Dermis blood vessel endothelial cell (primary cell): Measurements from ENCODE around the gene TRAF2. TPM values are rescaled to one million over a fixed set of nuclear protein-coding genes. Genes with fewer than 3 reads are reported as not detected.
"Not testable (repeated sequence)": the region's sequence is repeated elsewhere in the genome, so short reads cannot be mapped to it uniquely, and the experiment has no call there.

Experiments
- DNase-seq: peaks from one replicate; pipeline ENCODE4 v3.0.0; 2010
- total RNA-seq: library from RNA; depleted of rRNA; stranded (reverse); fragments of >200 nt; gene quantifications from 2 replicates; pipeline ENCODE4 v1.2.3, GENCODE V29; 2014

Gene TRAF2
- 20.6 and 24.2 TPM in 2 replicates for total RNA-seq

DNA sequence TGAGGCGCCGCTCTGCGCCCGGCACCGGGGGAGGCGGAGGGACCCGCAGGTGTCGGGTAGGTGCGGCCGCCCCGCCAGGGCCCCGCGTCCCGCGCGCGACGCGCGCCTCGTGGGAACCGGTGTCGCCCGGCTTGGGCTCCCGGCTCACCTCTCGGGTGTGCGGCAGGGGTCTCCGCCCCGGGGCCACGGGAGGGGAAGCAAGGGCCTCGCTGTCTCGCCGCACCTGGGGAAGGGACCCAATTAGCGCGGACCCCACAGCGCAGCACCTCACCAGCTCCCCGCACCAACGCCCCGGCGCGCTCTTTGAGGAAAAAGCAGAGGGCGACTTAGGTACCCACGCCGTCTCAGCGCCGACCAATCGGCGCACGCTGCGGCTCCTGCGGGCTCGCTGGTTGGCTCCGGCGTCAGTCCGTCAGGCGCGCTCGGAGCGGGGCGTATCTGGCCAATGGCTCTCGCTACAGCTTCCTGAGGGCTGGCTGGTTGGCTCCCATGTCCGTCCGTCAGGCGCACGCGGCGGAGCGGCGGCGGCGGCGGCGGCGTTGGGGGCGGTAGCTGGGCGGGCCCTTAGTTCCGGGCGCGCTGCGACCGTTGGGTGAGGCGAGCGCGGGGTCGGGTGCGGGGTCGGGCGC lies at the start of gene TRAF2:
TRAF2 (plus strand) TSS at position 567 of the 629 bp plus-strand sequence. CDS start 12,225 bp downstream, outside the sequence.
- DNase-seq = peak; percentile 100

- no peak for DNase-seq
These were observed 49.0 kb upstream of the TRAF2 start for GRCh38 chr9:136837146-136837855.

DNA sequence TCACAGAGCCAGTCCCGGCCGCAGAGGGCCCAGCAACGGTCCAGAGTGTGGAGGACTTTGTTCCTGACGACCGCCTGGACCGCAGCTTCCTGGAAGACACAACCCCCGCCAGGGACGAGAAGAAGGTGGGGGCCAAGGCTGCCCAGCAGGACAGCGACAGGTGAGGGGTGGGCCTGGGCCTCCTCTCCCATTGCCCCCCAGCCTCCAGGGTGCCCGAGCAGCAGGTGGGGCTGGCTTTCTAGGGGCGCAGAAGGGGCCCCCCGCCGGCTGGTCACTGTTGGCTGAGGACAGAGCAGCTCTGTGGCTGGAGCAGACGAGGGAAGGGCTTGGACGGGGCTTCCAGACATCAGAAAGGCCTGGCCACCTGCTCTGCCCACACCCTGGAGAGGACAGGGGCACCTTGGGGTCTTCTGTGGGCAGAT lies 48.4 kb upstream of the TRAF2 start:
- DNase-seq = not testable (repeated sequence)

DNA sequence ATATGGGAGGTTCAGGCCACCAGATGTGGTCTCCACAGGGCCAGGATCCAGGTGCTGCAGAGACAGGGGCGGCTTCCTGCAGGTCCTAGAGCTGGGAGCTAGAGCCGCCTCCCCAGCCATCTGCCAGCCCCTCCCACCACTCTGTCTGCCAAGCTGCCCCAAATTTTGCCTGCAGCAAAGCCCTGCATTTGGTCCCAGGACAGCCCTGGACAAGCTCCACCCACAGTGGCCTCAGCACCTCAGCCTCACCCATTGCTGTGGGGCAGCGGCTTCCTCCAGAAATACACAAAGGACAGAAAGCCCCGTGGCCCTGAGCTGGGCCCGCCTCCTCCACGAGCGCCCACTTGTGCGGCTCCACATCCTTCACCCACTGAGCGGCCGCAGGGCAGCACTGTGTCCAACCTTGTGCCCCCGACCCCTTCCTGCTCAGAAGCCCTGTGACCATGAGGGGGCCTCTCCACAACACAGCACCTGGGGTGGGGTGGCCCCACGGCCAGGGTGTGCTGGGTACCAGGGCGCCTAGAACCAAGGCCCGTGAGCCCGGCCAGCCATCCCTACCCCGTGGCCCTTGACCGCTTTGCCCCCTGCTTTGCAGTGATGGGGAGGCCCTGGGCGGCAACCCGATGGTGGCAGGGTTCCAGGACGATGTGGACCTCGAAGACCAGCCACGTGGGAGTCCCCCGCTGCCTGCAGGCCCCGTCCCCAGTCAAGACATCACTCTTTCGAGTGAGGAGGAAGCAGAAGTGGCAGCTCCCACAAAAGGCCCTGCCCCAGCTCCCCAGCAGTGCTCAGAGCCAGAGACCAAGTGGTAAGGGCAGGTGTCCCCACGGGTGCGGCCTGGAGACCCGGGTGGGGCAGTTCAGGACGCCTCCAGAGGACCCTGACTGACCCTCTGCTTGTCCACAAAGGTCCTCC lies 47.7 kb upstream of the TRAF2 start:
- no peak for DNase-seq

DNA sequence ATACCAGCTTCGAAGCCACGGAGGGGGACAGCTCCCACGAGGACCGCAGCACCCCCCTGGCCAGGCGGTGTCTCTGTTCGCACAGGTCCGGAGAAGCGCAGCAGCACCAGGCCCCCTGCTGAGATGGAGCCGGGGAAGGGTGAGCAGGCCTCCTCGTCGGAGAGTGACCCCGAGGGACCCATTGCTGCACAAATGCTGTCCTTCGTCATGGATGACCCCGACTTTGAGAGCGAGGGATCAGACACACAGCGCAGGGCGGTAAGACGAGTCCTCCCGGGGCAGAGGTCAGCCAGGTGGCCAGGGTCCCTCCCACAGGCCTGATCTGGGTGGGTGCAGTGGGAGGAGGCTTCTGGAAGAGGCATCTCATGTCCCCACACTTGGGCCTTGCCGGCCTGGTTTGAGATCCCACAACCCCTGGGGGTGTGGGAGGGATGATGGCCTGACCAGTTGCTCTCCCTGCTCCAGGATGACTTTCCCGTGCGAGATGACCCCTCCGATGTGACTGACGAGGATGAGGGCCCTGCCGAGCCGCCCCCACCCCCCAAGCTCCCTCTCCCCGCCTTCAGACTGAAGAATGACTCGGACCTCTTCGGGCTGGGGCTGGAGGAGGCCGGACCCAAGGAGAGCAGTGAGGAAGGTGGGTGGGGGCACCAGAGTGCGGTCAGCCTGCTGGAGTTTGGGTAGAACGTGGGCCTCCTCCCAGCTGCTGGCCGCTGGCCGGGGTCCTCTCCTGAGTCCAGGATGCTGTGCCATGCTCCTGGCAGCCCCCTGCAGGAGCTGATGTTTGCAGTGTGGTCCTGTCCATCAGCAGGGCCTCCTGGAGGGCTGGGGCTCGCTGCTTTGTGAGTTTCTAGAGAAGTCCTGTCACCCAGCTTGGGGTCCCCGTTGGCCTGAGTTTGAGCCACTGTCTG lies 46.8 kb upstream of the TRAF2 start:
- no peak for DNase-seq

DNA sequence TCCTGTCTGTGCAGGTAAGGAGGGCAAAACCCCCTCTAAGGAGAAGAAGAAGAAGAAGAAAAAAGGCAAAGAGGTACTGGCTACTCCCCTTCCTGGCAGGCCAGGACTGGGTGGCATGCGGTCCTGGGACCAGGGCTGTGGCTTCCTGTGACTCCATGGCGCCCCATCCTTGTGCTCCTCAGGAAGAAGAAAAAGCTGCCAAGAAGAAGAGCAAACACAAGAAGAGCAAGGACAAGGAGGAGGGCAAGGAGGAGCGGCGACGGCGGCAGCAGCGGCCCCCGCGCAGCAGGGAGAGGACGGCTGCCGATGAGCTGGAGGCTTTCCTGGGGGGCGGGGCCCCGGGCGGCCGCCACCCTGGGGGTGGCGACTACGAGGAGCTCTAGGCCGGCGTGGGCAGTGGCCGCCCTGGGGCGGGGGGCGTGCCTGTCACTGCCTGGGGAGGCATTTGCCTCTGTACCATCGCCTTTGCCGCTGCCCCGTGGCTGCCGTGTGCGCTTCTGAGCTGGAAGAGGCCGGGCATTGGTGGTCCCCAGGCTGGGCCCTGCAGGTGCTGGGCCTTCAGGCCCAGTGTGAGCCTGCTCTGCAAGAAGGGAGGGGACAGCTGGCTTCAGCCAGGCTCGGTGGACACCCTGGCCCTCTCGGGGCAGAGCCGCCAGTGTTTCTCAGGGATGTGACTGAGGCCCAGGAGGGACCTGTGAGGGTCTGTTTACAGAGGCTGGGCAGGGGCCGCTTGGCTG lies 46.0 kb upstream of the TRAF2 start:
- DNase-seq = no peak

GRCh38 chr9:136840877-136841645 lies 45.3 kb upstream of the TRAF2 start:
- DNase-seq = peak; percentile 37

DNA sequence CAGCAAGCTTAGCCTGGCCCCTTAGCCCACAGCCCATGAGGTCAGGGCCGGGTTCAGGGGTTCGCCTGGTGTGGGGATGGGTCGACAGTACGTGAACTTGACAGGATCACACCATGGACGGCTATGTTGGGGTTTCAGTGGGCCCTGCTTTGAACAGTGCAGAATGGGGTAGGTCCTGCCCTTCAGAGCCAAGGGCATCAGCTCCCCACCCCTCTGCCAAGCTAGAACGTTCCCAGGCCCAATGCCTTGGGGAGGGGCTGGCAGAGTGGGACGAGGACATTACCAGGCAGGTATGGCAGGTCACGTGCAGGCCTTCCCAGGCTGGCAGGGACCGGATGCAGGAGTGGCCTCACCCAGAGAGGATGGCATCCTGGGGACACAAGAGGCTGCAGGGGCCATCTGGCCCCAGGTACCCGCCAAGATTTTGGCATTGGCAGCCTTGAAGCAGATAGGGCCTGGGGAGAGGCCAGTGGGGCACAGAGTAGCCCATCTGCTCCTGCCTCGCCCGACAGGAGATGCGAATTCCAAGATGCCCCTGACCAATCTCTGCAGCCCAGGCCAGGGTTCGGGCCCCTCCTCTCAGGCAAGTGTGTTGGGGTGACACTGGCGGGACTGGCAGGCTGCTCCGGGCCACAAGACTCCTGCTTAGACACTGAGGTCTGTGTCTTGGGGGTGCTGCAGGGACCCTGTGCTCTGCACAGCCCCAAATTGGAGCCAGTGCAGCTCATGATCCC lies 44.5 kb upstream of the TRAF2 start:
- DNase-seq = not testable (repeated sequence)

- DNase-seq = peak; percentile 84
These were observed 43.9 kb upstream of the TRAF2 start, which contains the start of gene AJM1 for GRCh38 chr9:136842380-136842948. Gene AJM1 (plus strand): TSS chr9:136842478. CDS start chr9:136844415, 1,937 bp downstream.

DNA sequence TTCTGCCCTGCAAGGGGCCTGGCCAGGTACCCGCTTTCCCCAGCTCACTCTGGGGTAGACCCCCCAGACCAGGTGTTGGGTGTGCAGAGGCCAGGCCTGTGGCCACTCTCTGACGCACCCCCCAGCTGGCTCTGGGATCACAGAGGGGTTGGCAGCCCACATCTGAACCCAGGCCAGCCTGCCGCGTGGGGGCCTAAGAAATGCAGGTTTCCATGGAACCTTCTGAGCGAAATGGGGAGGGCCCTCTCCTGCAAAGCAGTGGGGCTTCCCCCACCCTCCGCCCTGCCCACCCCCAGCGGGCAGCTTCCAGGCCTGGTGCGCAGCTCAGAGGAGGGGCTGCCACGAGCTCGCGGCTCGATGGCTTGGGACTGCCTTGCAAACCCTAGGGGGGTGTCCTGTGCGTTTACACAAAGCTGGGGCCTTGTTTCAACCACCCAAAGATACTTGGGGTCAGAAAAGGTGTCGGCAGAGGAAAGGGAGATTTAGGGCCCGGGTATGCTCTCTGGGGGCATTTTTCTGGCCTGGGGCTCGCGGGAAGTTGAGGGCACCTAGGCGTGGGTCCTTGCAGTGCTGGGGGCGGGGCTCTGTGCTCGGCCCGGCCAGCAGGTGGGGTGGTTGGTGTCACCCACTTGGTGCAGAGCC lies 43.0 kb upstream of the TRAF2 start:
- DNase-seq = not testable (repeated sequence)

DNA sequence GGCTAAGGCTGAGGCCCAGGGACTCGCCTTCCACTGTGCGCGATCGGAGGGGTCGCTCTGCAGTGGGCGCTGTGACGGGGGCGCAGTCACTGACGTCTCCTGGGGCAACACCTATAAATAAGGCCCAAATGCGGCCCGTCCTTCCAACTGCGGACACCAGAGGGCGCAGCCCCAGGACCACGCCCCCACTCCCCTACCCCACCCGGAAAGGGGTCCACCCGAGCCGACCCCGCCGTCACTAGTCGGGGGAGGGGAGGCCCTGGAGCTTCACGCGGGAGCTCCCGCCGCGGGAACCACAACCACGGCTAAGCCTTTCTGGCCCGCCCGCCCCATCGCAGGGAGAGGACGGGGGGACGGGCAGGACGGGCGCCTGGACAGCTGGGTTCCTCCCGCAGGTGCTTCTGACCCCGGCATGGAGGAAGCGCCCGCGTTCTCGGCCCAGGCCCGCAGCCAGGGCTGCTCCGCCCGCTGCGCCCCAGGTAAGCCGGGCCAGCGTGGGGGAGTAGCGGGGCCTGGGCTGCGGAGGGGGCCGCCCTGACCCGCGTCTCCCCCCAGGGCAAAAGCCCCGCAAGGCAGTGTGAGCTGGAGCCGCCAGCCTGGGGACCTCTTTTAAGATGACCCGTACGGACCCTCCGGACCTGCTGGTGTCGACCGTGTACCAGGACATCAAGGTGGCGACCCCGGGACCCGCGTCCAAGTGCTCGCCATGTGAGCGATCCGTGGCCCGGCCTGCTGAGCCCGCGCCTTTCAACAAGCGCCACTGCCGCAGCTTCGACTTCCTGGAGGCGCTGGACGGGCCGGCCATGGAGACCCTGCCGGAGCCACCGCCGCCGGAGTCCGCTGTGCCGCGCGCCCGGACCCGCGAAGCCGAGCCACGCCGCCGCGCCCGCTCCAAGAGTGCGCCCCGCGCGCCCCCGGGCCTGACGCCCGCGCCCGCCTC lies 42.2 kb upstream of the TRAF2 start:
- DNase-seq = peak; percentile 36

- DNase-seq = no peak
These were observed 41.4 kb upstream of the TRAF2 start for GRCh38 chr9:136844761-136845464.

GRCh38 chr9:136845465-136846260 lies 40.7 kb upstream of the TRAF2 start:
- no peak for DNase-seq

- DNase-seq = peak; percentile 15
These were observed 39.8 kb upstream of the TRAF2 start for GRCh38 chr9:136846376-136847087.

DNA sequence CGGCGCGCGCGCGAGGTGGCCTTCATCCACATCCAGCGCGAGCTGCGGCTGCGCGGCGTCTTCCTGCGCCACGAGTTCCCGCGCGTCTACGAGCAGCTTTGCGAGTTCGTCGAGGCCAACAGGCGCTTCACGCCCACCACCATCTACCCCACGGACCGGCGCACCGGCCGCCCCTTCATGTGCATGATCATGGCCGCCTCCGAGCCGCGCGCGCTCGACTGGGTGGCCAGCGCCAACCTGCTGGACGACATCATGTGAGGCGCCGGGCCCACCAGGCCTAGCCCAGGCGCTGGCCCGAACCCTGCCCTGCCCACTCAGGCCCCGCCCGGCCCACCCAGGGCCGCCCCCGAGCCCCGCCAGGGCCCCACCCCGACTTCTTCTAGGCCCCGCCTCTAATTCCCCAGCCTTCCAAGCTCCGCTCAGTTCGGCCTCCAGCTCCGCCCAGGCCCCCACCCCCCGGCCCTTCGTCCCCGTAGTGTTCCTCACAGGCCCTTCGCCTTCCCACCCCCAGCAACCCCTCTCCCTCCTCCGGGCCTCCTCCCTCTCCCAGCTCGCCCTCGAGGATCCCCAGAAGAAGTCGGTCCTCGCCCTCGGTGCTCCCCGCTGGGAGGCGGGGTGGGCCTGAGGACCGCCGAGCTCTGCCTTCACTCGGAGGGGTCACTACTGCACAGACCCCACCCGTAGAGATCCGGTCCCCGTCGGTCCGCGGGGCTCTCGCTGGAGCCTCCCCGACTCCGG lies 39.1 kb upstream of the TRAF2 start:
- DNase-seq = peak; percentile 57
